Vagina (tissue), 2 donors: ENCODE data around the gene EXD3. TPM values are rescaled to one million over a fixed set of nuclear protein-coding genes. Genes with fewer than 3 reads are reported as not detected.
"Not testable (repeated sequence)": the region's sequence is repeated elsewhere in the genome, so short reads cannot be mapped to it uniquely, and the experiment has no call there.

Experiments
- DNase-seq, 2 donors: peaks; one replicate each; pipeline ENCODE4 v3.0.0-alpha.2; 2017; ENCODE audit errors: extremely low spot score in 2 of 2
- H3K27ac ChIP-seq: fragments of 200-600 bp; sonication (generic); one replicate; pipeline ENCODE4 v1.5.1; 2019
- H3K27me3 ChIP-seq: fragments of 200-600 bp; sonication (generic); one replicate; pipeline ENCODE4 v1.5.1; 2019
- H3K36me3 ChIP-seq, 2 donors: fragments of 200-600 bp; sonication (generic); one replicate each; pipeline ENCODE4 v1.5.1; 2017 to 2019
- H3K4me1 ChIP-seq: fragments of 200-600 bp; sonication (generic); one replicate; pipeline ENCODE4 v1.5.1; 2019
- H3K4me3 ChIP-seq, 2 donors: fragments of 200-600 bp; sonication (generic); 1 replicate in 1 of 2; 2 replicates in 1 of 2; pipeline ENCODE4 v1.5.1; 2016 to 2019
- H3K9me3 ChIP-seq: fragments of 200-600 bp; sonication (generic); one replicate; pipeline ENCODE4 v1.5.1; 2019
- POLR2A ChIP-seq, 2 donors: fragments of 450-650 bp; IDR thresholded peaks; one replicate each; pipeline ENCODE4 v1.6.1; 2017; ENCODE audit warnings: antibody characterized with exemption in 2 of 2, mild to moderate bottlenecking in 2 of 2, moderate library complexity in 2 of 2
- POLR2AphosphoS5 ChIP-seq, 2 donors: sonication (generic); formaldehyde crosslinking; IDR thresholded peaks; one replicate each; pipeline ENCODE4 v1.9.0; 2017; ENCODE audit warnings: antibody characterized with exemption in 2 of 2, mild to moderate bottlenecking in 2 of 2, low read depth in 1 of 2; ENCODE audit not compliant: insufficient read depth in 1 of 2
- intact Hi-C: fragments of 100-400 bp; cut with DNase I; formaldehyde crosslinking; loops from one replicate; pipeline ENCODE4 v1.15.1; 2023
- total RNA-seq: library from RNA; depleted of rRNA; stranded (reverse); fragments of >200 nt; gene quantifications from one replicate; pipeline ENCODE4 v1.2.3, GENCODE V29; 2016
- TF ChIP-seq, protein P1 (sequence below), 3 experiments: fragments of 450-650 bp in 2 of 3; fragments of 200-600 bp in 1 of 3; sonication (generic) in 1 of 3; IDR thresholded peaks; one replicate each; pipeline ENCODE4 v1.5.1; 2017 to 2019; ENCODE audit warnings: antibody characterized with exemption in 3 of 3, mild to moderate bottlenecking in 2 of 3, moderate library complexity in 2 of 3

The EXD3 gene
- total RNA-seq, 1 donor from 2014 or later = 35.6 TPM

DNA sequence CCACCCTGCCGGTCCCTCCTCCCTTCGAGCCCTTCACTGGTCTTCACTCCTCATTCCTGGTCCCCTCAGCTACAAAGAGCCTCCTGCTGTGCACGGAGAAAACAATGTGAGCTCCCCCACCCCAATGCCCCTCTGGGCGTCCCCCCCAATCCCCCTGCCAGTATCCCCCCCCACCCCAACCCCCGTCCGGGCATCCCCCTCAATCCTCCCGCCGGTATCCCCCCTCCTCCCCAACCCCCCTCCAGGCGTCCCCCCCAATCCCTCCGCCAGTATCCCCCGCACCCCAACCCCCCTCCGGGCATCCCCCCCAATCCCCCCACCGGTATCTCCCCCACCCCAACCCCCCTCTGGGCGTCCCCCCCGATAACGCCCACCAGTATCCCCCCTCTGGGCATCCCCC is 42.8 kb downstream of the EXD3 start:
- H3K36me3 ChIP-seq = no peaks in the 10 kb centered on the region
- TF ChIP-seq POLR2A (IDR thresholded peaks at IDR 0.05) (no peak), POLR2AphosphoS5 (IDR thresholded peaks at IDR 0.05; ENCODE audit: insufficient read depth in 1 of 2, low read depth in 1 of 2) (no peak)
- TF ChIP-seq, protein P1, sequence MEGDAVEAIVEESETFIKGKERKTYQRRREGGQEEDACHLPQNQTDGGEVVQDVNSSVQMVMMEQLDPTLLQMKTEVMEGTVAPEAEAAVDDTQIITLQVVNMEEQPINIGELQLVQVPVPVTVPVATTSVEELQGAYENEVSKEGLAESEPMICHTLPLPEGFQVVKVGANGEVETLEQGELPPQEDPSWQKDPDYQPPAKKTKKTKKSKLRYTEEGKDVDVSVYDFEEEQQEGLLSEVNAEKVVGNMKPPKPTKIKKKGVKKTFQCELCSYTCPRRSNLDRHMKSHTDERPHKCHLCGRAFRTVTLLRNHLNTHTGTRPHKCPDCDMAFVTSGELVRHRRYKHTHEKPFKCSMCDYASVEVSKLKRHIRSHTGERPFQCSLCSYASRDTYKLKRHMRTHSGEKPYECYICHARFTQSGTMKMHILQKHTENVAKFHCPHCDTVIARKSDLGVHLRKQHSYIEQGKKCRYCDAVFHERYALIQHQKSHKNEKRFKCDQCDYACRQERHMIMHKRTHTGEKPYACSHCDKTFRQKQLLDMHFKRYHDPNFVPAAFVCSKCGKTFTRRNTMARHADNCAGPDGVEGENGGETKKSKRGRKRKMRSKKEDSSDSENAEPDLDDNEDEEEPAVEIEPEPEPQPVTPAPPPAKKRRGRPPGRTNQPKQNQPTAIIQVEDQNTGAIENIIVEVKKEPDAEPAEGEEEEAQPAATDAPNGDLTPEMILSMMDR (IDR thresholded peaks at IDR 0.05) = no peak
- H3K27ac ChIP-seq = no peak overlapping the region
- no peaks in the 10 kb centered on the region for H3K27me3 ChIP-seq
- no peaks in the 10 kb centered on the region for H3K4me1 ChIP-seq
- no peak overlapping the region for H3K4me3 ChIP-seq
- intact Hi-C loops = no loop called here
- DNase-seq = no peak
- H3K9me3 ChIP-seq = no peaks in the 10 kb centered on the region

DNA sequence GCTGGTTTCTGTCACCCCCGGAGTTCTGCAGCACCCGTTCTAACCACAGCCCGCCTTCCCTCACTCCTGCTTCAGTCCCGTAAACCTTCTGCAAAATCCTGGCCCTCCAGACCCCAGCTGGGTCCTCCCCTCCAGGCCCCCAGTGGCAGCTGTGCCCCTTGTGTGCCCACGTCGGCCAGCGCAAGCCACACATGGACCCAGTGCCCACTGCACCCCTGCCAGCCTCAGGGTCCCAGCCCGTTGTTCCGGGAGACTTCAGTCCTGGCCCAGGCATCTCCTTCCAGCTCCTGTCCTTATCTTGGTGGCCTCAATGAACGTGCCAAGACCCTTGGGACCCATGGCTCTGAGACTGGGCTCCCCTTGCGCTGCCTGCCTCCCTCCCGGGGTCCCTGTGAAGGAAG is 43.2 kb downstream of the EXD3 start:
- intact Hi-C loops = no loop called here
- TF ChIP-seq POLR2A (IDR thresholded peaks at IDR 0.05) = no peak
- TF ChIP-seq, protein P1 (IDR thresholded peaks at IDR 0.05) = no peak
- no peak for TF ChIP-seq POLR2AphosphoS5 (IDR thresholded peaks at IDR 0.05; ENCODE audit: insufficient read depth in 1 of 2, low read depth in 1 of 2)
- Histone ChIP-seq H3K4me1 (no peaks in the 10 kb centered on the region), H3K27ac (no peak overlapping the region), H3K4me3 (no peak overlapping the region), H3K9me3 (no peaks in the 10 kb centered on the region), H3K27me3 (no peaks in the 10 kb centered on the region), H3K36me3 (no peaks in the 10 kb centered on the region)
- DNase-seq = no peak

DNA sequence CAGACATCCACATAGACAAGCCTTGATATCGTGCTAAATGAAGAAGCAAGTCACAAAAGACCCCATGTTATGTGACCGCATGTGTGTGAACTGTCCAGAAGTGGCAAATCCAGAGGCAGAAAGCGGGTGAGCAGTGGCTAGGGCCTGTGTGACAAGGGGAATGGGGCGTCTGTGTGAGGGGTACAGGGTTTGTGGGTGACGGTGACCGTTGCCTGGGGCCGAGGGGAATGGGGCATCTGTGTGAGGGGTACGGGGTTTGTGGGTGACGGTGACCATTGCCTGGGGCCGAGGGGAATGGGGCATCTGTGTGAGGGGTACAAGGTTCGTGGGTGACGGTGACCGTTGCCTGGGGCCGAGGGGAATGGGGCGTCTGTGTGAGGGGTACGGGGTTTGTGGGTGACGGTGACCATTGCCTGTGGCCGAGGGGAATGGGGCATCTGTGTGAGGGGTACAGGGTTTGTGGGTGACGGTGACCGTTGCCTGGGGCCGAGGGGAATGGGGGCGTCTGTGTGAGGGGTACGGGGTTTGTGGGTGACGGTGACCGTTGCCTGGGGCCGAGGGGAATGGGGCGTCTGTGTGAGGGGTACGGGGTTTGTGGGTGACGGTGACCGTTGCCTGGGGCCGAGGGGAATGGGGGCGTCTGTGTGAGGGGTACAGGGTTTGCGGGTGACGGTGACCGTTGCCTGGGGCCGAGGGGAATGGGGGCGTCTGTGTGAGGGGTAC is 44.1 kb downstream of the EXD3 start:
- H3K4me3 ChIP-seq, H3K27me3 ChIP-seq, H3K27ac ChIP-seq, intact Hi-C loops, H3K36me3 ChIP-seq, H3K4me1 ChIP-seq, H3K9me3 ChIP-seq, DNase-seq: not testable (repeated sequence)

DNA sequence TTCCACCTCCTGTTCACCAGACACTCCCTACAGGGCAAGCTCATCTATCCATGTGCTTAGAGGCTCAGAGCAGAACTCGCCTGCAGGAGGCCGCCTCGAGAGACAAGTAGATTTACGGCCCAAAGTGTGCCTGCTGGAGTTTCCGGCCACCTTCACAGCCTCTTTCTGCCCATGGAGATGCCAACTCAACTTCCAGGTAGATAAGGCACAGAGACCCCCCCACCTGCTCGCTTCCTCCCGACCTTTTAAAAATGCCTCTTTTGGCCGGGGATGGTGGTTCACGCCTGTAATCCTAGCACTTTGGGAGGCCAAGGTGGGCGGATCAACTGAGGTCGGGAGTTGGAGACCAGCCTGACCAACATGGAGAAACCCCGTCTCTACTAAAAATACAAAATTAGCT is 46.6 kb downstream of the EXD3 start:
- no peak for DNase-seq
- no peak for TF ChIP-seq POLR2A (IDR thresholded peaks at IDR 0.05)
- H3K27me3 ChIP-seq = no peaks in the 10 kb centered on the region
- intact Hi-C loops = no loop called here
- H3K4me3 ChIP-seq = no peak overlapping the region
- no peak overlapping the region for H3K27ac ChIP-seq
- no peaks in the 10 kb centered on the region for H3K9me3 ChIP-seq
- peaks cover 0 to 5% of the 10 kb centered on the region in 2 donors for H3K36me3 ChIP-seq
- H3K4me1 ChIP-seq = no peaks in the 10 kb centered on the region

GRCh38 chr9:137375321-137376058 is 47.5 kb downstream of the EXD3 start:
- TF ChIP-seq POLR2AphosphoS5 (IDR thresholded peaks at IDR 0.05; ENCODE audit: insufficient read depth in 1 of 2, low read depth in 1 of 2) (no peak), POLR2A (IDR thresholded peaks at IDR 0.05) (no peak)
- TF ChIP-seq, protein P1 (IDR thresholded peaks at IDR 0.05) = no peak
- intact Hi-C loops = no loop called here
- H3K36me3 ChIP-seq = peaks cover 0 to 5% of the 10 kb centered on the region in 2 donors

More at GRCh38 chr9:137375321-137376058, 47.5 kb downstream of the EXD3 start:
- H3K27ac ChIP-seq = no peak overlapping the region
- no peaks in the 10 kb centered on the region for H3K4me1 ChIP-seq
- no peak for DNase-seq
- no peaks in the 10 kb centered on the region for H3K9me3 ChIP-seq
- no peaks in the 10 kb centered on the region for H3K27me3 ChIP-seq
- H3K4me3 ChIP-seq = no peak overlapping the region
